GM06990 (cell line): Measurements from ENCODE around the gene ANKS1A.

ENCODE experiments used
- DNase-seq: peaks from one replicate; pipeline ENCODE4 v3.0.0-alpha.2; 2011; ENCODE audit not compliant: insufficient read length; ENCODE audit errors: extremely low read depth
- H3K27me3 ChIP-seq: replicated peaks from 2 replicates; pipeline ENCODE4 v1.6.0; 2011; ENCODE audit warnings: low read length; ENCODE audit not compliant: control insufficient read depth, insufficient read depth
- H3K36me3 ChIP-seq: 2 replicates; pipeline ENCODE4 v1.5.1; 2011; ENCODE audit warnings: low read length; ENCODE audit not compliant: control insufficient read depth, insufficient read depth
- H3K4me3 ChIP-seq: replicated peaks from 2 replicates; pipeline ENCODE4 v1.5.1; 2011; ENCODE audit warnings: low read depth, mild to moderate bottlenecking, control low read depth, low read length
- TF ChIP-seq, protein P1 (sequence below): IDR thresholded peaks from 2 replicates; pipeline ENCODE4 v1.5.1; 2011; ENCODE audit warnings: low read length, control low read depth, mild to moderate bottlenecking, inconsistent platforms; ENCODE audit not compliant: insufficient read depth, poor library complexity, severe bottlenecking

The ANKS1A gene

DNA sequence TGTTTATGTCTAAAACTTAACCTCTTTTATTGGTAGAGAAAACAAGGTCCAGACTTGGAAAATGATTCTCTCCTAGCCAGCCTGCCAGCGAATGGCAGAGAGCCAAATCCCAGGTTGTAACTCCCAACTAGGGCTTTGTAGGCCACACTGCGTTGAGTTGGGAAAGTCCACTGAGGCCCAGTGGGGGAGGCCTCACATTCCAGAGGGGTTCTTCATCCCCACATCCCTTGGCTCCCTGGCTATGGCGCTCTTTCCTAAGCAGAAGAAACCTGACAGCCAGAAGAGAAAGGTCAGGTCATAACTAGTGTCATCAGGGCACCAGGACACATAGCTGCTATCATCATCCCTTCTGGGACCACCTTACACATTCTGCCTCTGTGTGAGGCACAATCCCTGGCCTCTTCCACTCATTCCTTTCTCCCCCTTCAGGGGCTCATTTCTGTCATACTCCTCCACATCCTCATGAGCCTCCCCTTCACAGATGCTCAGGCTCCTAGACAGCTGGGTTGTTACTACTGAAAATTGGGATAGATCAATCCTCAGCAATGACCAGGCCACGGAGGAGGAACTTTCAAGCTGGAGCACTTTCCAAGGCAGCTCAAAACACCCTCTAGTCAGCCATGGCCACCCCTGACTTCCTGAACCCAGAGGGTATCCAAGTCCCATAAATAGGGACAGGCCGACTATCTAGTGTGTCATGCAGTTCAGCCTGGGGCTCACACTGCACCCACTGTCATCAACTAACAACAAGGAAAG lies 203.5 kb downstream of the ANKS1A start:
- Histone ChIP-seq H3K27me3 (no peaks in the 10 kb centered on the region), H3K4me3 (no peak overlapping the region), H3K36me3 (no peaks in the 10 kb centered on the region)
- TF ChIP-seq, protein P1, sequence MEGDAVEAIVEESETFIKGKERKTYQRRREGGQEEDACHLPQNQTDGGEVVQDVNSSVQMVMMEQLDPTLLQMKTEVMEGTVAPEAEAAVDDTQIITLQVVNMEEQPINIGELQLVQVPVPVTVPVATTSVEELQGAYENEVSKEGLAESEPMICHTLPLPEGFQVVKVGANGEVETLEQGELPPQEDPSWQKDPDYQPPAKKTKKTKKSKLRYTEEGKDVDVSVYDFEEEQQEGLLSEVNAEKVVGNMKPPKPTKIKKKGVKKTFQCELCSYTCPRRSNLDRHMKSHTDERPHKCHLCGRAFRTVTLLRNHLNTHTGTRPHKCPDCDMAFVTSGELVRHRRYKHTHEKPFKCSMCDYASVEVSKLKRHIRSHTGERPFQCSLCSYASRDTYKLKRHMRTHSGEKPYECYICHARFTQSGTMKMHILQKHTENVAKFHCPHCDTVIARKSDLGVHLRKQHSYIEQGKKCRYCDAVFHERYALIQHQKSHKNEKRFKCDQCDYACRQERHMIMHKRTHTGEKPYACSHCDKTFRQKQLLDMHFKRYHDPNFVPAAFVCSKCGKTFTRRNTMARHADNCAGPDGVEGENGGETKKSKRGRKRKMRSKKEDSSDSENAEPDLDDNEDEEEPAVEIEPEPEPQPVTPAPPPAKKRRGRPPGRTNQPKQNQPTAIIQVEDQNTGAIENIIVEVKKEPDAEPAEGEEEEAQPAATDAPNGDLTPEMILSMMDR: no peak
- no peak for DNase-seq

DNA sequence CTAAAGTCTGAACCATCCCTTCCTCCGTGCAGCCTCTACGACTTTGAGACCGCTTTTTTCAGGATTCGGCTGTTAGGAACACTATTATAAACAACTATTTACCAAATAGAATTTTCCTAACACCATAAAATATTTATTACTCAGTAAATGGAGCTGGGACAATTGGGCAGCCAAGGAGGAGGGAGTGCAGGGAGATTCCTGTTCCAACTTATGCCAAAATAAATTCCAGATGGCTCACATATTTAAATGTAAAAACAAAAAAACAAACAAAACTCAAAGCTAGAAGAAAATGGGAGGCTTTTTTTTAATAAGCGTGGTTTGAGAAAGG lies 204.0 kb downstream of the ANKS1A start:
- TF ChIP-seq, protein P1: no peak
- no peak overlapping the region for H3K4me3 ChIP-seq
- no peak for DNase-seq

DNA sequence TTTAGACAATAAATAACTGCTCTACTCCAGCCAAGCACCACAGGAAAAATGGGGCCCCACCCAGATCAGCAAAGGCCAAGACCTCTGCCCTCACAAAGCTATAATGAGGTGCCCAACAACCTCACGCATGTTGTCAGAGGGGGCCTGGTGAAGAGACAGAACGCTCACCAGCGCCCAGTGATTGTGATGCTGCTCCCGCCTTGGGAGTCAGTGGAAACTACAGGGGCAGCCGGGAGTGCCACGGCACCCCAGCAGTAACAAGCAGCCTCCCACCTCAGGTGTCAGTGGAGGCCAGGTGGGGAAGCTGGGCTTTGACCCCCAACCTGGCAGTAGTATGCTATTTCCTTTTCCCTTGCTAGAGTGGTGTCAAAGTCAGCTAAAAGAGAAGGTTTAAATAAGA lies 204.7 kb downstream of the ANKS1A start:
- TF ChIP-seq, protein P1: no peak
- Histone ChIP-seq H3K36me3 (no peaks in the 10 kb centered on the region), H3K27me3 (no peaks in the 10 kb centered on the region), H3K4me3 (no peak overlapping the region)
- no peak for DNase-seq

More for the DNA sequence above, 204.0 kb downstream of the ANKS1A start:
- no peaks in the 10 kb centered on the region for H3K27me3 ChIP-seq
- H3K36me3 ChIP-seq: no peaks in the 10 kb centered on the region

DNA sequence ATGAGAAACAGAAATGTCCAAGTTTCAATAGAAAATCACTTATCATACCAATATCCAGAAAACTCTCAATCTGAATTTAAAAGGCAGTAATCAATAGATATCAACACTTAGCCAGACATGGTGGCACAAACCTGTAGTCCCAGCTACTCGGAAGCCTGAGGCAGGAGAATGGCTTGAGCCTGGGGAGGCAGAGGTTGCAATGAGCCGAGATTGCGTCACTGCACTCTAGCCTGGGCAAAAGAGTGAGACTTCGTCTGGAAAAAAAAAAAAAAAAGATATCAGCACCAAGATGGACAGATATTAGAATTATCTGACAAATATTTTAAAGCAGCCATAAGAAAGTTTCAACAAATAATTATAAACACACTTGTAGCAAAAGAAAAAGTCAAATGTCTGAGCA lies 205.1 kb downstream of the ANKS1A start:
- Histone ChIP-seq H3K4me3 (no peak overlapping the region), H3K27me3 (no peaks in the 10 kb centered on the region), H3K36me3 (no peaks in the 10 kb centered on the region)
- no peak for DNase-seq
- TF ChIP-seq, protein P1: no peak

DNA sequence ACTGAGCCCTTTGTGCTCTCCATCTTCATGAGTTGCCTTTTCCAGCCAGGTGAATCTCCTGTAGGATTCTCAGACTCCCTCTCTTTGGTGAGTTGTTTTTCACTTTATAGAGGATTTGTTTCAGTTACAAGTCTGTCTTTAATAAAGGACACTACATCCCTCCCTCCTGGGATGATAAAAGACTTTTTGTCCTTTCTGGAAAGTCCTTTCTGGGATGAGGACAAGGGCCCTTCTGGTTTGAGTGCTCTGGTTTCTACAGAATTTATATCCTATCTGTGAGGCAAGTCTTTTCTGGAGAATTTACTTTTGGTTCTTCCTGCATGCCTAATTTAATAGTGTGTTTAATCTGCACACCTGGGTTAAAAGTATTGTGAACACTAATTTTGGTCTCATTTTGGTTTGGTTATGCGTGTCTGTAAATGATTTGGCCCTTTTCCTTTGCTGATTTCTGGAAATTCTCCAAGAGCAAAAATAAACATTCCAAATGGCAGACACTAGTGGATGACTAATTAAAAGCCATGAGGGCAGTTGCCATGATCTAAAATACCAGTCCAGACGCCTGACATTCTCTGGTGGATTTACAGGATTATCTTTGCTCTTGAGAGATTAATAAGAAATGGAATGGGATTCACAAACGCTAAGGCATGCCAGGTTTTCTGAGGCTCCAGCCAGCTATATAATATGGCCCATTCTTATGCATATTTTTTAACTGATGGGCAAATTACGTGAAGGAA lies 207.2 kb downstream of the ANKS1A start:
- no peaks in the 10 kb centered on the region for H3K36me3 ChIP-seq
- no peaks in the 10 kb centered on the region for H3K27me3 ChIP-seq
- no peak for DNase-seq
- TF ChIP-seq, protein P1: no peak
- no peak overlapping the region for H3K4me3 ChIP-seq
